Measurements from ENCODE around the gene IL5.

- TF ChIP-seq EZH2phosphoT487 (IDR thresholded peaks at IDR 0.05; ENCODE audit: borderline replicate concordance, low read depth, low read length) (no peak), CTCF (conservative IDR thresholded peaks at IDR 0.05; ENCODE audit: low read length) (no peak)
These were observed 42.9 kb downstream of the IL5 start for GRCh38 chr5:132500244-132500930.
